SK-N-SH (cell line): ENCODE results near the gene OR8D4. TPM values are rescaled to one million over a fixed set of nuclear protein-coding genes. Genes with fewer than 3 reads are reported as not detected.

Source experiments
- CTCF ChIA-PET: fragments of 300-600, 350-600 bp; formaldehyde crosslinking; extraction: SDS; loops from one replicate; lab custom pipeline; 2021; lab: Yijun Ruan, JAX
- POLR2A ChIA-PET: fragments of 350-600 bp; sonication (Branson Sonifier 250); formaldehyde crosslinking; extraction: SDS; loops from one replicate; lab custom pipeline; 2020; ENCODE audit warnings: antibody characterized with exemption, inconsistent platforms; lab: Yijun Ruan, JAX
- DNase-seq: peaks from one replicate; pipeline ENCODE4 v3.0.0; 2012
- H2AFZ ChIP-seq: fragments of 200-600 bp; sonication (generic); 2 replicates; pipeline ENCODE4 v1.8.1; 2016; ENCODE audit warnings: antibody characterized with exemption, mild to moderate bottlenecking, low read depth
- H3F3A ChIP-seq: fragments of 200-600 bp; sonication (generic); replicated peaks from 2 replicates; pipeline ENCODE3; 2016; ENCODE audit warnings: antibody characterized with exemption, mild to moderate bottlenecking; ENCODE audit not compliant: insufficient read depth
- H3K27ac ChIP-seq, 2 experiments: fragments of 200-500 bp in 1 of 2; fragments of 200-600 bp in 1 of 2; sonication (Bioruptor generic) in 1 of 2; sonication (generic), shearing (Covaris generic) in 1 of 2; 2 replicates each; pipeline versions ENCODE4 v1.5.1 to v1.6.1; 2014 to 2016; ENCODE audit warnings: low read depth in 2 of 2, inconsistent platforms in 1 of 2, low read length in 1 of 2, mild to moderate bottlenecking in 1 of 2, mixed read lengths in 1 of 2
- H3K27me3 ChIP-seq: fragments of 200-600 bp; sonication (generic), shearing (Covaris generic); 2 replicates; pipeline ENCODE4 v1.6.1; 2016; ENCODE audit warnings: mixed run types; ENCODE audit not compliant: insufficient read depth
- H3K36me3 ChIP-seq, 2 experiments: fragments of 200-500 bp in 1 of 2; fragments of 200-600 bp in 1 of 2; sonication (Bioruptor generic) in 1 of 2; sonication (generic) in 1 of 2; replicated peaks in 1 of 2; 2 replicates each; pipeline versions ENCODE3 to v1.5.1; 2014 to 2016; ENCODE audit warnings: low read length in 1 of 2, mild to moderate bottlenecking in 1 of 2; ENCODE audit not compliant: insufficient read depth in 2 of 2, control insufficient read depth in 1 of 2
- H3K4me1 ChIP-seq, 2 experiments: fragments of 200-500 bp in 1 of 2; fragments of 200-600 bp in 1 of 2; sonication (Bioruptor generic) in 1 of 2; sonication (generic), shearing (Covaris generic) in 1 of 2; 2 replicates each; pipeline versions ENCODE4 v1.5.1 to v1.6.1; 2014 to 2016; ENCODE audit warnings: low read depth in 1 of 2, low read length in 1 of 2, mixed run types in 1 of 2; ENCODE audit not compliant: insufficient read depth in 2 of 2, control insufficient read depth in 1 of 2
- H3K4me2 ChIP-seq: fragments of 200-600 bp; sonication (generic), shearing (Covaris generic); 2 replicates; pipeline ENCODE4 v1.6.1; 2017; ENCODE audit warnings: mixed run types
- H3K4me3 ChIP-seq, 2 experiments: fragments of 200-500 bp in 1 of 2; fragments of 200-600 bp in 1 of 2; sonication (Bioruptor generic) in 1 of 2; sonication (generic), shearing (Covaris generic) in 1 of 2; 2 replicates each; pipeline versions ENCODE4 v1.5.1 to v1.8.1; 2014 to 2016; ENCODE audit warnings: low read depth in 2 of 2, inconsistent platforms in 1 of 2, low read length in 1 of 2, mild to moderate bottlenecking in 1 of 2, mixed read lengths in 1 of 2, moderate library complexity in 1 of 2
- H3K79me2 ChIP-seq: fragments of 200-600 bp; sonication (generic); 2 replicates; pipeline ENCODE4 v1.8.1; 2017; ENCODE audit warnings: mild to moderate bottlenecking; ENCODE audit not compliant: insufficient read depth
- H3K9ac ChIP-seq: fragments of 200-600 bp; sonication (generic); 2 replicates; pipeline ENCODE4 v1.6.1; 2017; ENCODE audit warnings: mixed run types
- H3K9me2 ChIP-seq: fragments of 200-600 bp; sonication (generic); 2 replicates; pipeline ENCODE4 v1.6.1; 2017; ENCODE audit warnings: mixed run types
- H3K9me3 ChIP-seq: fragments of 200-600 bp; sonication (generic); 2 replicates; pipeline ENCODE4 v1.6.1; 2017; ENCODE audit warnings: mixed run types, mild to moderate bottlenecking, moderate library complexity
- H4K20me1 ChIP-seq: fragments of 200-600 bp; sonication (generic); 2 replicates; pipeline ENCODE4 v1.6.1; 2017; ENCODE audit warnings: mild to moderate bottlenecking, mixed run types; ENCODE audit not compliant: insufficient read depth
- CTCF ChIP-seq: fragments of 200-600 bp; sonication (generic); IDR thresholded peaks from 2 replicates; pipeline ENCODE4 v1.6.1; 2017; ENCODE audit warnings: antibody characterized with exemption, mild to moderate bottlenecking, moderate library complexity
- GABPA ChIP-seq: IDR thresholded peaks from 2 replicates; pipeline ENCODE4 v1.4.0; 2012; ENCODE audit warnings: low read depth, mild to moderate bottlenecking
- NFIC ChIP-seq: IDR thresholded peaks from 2 replicates; pipeline ENCODE4 v1.4.0; 2012; ENCODE audit warnings: borderline replicate concordance
- POLR2AphosphoS5 ChIP-seq: IDR thresholded peaks from 2 replicates; pipeline ENCODE4 v1.6.1; 2012; ENCODE audit warnings: low read depth, low read length
- RAD21 ChIP-seq: IDR thresholded peaks from 2 replicates; pipeline ENCODE4 v1.6.1; 2012; ENCODE audit warnings: mild to moderate bottlenecking, low read length
- RCOR1 ChIP-seq: fragments of 150-350 bp; IDR thresholded peaks from 2 replicates; pipeline ENCODE4 v1.6.1; 2017; ENCODE audit warnings: antibody characterized with exemption, low read length
- REST ChIP-seq: IDR thresholded peaks from 2 replicates; pipeline ENCODE4 v1.6.1; 2012; ENCODE audit warnings: mild to moderate bottlenecking, low read depth, low read length, moderate library complexity
- RFX5 ChIP-seq: IDR thresholded peaks from 2 replicates; pipeline ENCODE4 v1.6.1; 2012; ENCODE audit warnings: mild to moderate bottlenecking, improper control_type of control experiment, low read length
- SIN3A ChIP-seq: IDR thresholded peaks from 2 replicates; pipeline ENCODE4 v1.6.1; 2012; ENCODE audit warnings: low read depth, mild to moderate bottlenecking, low read length, moderate library complexity, borderline replicate concordance
- TCF12 ChIP-seq: IDR thresholded peaks from 2 replicates; pipeline ENCODE4 v1.4.0; 2012
- ZBTB33 ChIP-seq: IDR thresholded peaks from 2 replicates; pipeline ENCODE4 v1.4.0; 2012; ENCODE audit warnings: low read depth, borderline replicate concordance
- WGBS: methylation state at CpG from one replicate; pipeline ENCODE4 v1.1.6; 2017; ENCODE audit warnings: low lambda C conversion rate; 5-methylcytosine and 5-hydroxymethylcytosine counted together
- polyA plus RNA-seq, 3 experiments: library from polyadenylated mRNA; depleted of rRNA; stranded (reverse); fragments of >200 nt; gene quantifications; 2 replicates each; pipeline ENCODE4 v1.2.3, GENCODE V29; 2012

Gene OR8D4
- polyA plus RNA-seq, 1 of the 3 experiments (the other 2 are of a cell fraction): not detected

DNA sequence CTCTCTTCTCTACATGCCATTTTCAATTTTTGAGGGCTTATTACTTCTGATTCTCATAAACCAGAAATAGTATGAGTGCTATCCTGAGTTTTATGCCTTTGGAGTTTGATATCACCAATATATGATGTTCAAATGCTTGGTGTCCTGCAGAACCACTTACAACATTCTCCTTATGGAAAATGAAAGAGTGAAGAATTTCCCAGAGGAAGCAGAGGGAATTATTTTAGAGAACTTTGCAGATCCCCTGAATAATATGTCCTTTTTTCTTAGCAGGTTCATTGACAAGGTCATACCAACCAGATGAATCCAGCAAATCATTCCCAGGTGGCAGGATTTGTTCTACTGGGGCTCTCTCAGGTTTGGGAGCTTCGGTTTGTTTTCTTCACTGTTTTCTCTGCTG lies 37.4 kb downstream of the OR8D4 start, which contains the start of gene OR4D5 (continued):
- TF ChIP-seq REST (no peak), TCF12 (no peak), POLR2AphosphoS5 (no peak), GABPA (no peak), NFIC (no peak), RCOR1 (no peak)
- TF ChIP-seq, all 33 proteins: peak for 0

GRCh38 chr11:123942413-123942812 lies 40.4 kb downstream of the OR8D4 start:
- DNase-seq: no peak
- Histone ChIP-seq H3K4me1 (no peaks in the 10 kb centered on the region), H3K27ac (no peak overlapping the region), H3K27me3 (no peaks in the 10 kb centered on the region; the same call in 1 of the 2 replicates), H2AFZ (no peak overlapping the region), H3K4me3 (no peak overlapping the region), H3F3A (no peaks in the 10 kb centered on the region), H3K79me2 (no peaks in the 10 kb centered on the region), H3K9ac (no peak overlapping the region), H3K9me2 (no peaks in the 10 kb centered on the region), H3K36me3 (no peaks in the 10 kb centered on the region), H3K9me3 (no peaks in the 10 kb centered on the region), H4K20me1 (no peaks in the 10 kb centered on the region), H3K4me2 (no peak overlapping the region)
- TF ChIP-seq SIN3A (no peak), ZBTB33 (no peak), NFIC (no peak), RCOR1 (no peak), RAD21 (no peak), RFX5 (no peak), CTCF (no peak), REST (no peak)
- ChIA-PET CTCF (interaction anchor here (1.5 kb wide), 1 partner anchor 14 kb away, joined by 3 read pairs; no protein-coding TSS in a partner anchor), POLR2A (no interaction called here)
- WGBS: 2% methylated on average over 4 of the region's 4 CpGs
